K562 (cell line): ENCODE data around the gene PARD3. TPM values are rescaled to one million over a fixed set of nuclear protein-coding genes. Genes with fewer than 3 reads are reported as not detected.

Experiments
- EP400 ChIP-seq: fragments of 450-650 bp; IDR thresholded peaks from 2 replicates; pipeline ENCODE4 v1.6.1; 2017; ENCODE audit warnings: antibody characterized with exemption, mild to moderate bottlenecking, moderate library complexity
- polyA plus RNA-seq, 8 experiments: library from polyadenylated mRNA; depleted of rRNA in 4 of 8; stranded (reverse) in 5 of 8; unstranded in 3 of 8; fragments of >200 nt; fragmentation: Nextera tagmentation in 2 of 8; fragmentation: Illumina TruSeq in 1 of 8; extraction: Ambion mirVana in 2 of 8; extraction: Trizol in 1 of 8; gene quantifications; 2 replicates each; pipeline versions ENCODE4 v1.2.1 to v1.2.3, GENCODE V29; 2011 to 2014; ENCODE audit warnings: inconsistent platforms in 1 of 8, missing spikeins in 1 of 8
- total RNA-seq, 7 experiments: library from RNA; depleted of rRNA in 6 of 7; stranded (reverse); fragments of >200 nt in 6 of 7; fragmentation: Illumina TruSeq in 2 of 7; extraction: Trizol in 2 of 7; gene quantifications; 2 replicates each; pipeline versions ENCODE4 v1.2.1 to v1.2.3, GENCODE V29; 2011 to 2021; ENCODE audit warnings: low replicate concordance in 1 of 7
- TF ChIP-seq, protein P1 (sequence below), 2 experiments: fragments of 450-650 bp in 1 of 2; sonication (generic) in 1 of 2; formaldehyde crosslinking in 1 of 2; IDR thresholded peaks; 2 replicates each; pipeline versions ENCODE4 v1.7.1 to v1.9.0; 2016 to 2022; ENCODE audit warnings: inconsistent platforms in 1 of 2, mild to moderate bottlenecking in 1 of 2, missing genetic modification reagents in 1 of 2

Gene PARD3
- total and polyA plus RNA-seq, 9 of the 15 experiments (the other 6 are each of a cell fraction or from before 2014, with no cell fraction given) = 2.7 to 11.7 (median 7.7) TPM

DNA sequence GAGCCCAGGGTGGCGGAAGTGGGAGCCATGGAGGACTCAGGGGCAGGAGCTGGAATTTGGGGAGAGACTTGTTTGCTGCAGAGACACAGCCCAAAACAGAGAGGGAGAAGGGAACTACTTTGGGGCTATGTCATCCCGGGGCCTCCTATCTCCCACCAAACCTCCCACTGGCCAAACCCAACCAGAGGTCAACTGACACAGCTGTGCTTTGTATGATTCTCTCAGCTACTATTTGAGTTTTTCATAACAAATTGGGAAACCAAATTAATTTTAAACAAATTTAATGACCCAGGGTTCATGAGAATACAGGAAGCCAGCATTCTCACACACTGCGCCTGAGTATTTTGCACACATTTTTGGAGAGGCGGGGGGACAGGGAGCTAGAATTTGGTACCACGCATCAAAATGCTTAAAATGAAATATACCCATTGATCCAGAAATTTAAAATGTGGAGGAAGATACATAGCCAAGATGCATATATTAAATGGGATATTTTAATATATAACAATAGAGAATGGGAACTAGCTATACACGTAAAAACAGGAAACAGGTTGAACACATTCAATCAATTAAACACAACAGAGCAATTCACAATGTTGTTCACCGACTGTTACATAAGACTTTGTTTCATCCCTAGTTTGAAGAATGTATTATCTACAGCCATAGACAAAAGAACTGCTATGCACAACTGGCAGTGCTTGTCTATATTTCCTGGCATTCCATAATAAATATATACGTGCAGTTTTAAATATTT is 105.3 kb downstream of the PARD3 start (continued):
- no peak for TF ChIP-seq EP400
- TF ChIP-seq, protein P1, sequence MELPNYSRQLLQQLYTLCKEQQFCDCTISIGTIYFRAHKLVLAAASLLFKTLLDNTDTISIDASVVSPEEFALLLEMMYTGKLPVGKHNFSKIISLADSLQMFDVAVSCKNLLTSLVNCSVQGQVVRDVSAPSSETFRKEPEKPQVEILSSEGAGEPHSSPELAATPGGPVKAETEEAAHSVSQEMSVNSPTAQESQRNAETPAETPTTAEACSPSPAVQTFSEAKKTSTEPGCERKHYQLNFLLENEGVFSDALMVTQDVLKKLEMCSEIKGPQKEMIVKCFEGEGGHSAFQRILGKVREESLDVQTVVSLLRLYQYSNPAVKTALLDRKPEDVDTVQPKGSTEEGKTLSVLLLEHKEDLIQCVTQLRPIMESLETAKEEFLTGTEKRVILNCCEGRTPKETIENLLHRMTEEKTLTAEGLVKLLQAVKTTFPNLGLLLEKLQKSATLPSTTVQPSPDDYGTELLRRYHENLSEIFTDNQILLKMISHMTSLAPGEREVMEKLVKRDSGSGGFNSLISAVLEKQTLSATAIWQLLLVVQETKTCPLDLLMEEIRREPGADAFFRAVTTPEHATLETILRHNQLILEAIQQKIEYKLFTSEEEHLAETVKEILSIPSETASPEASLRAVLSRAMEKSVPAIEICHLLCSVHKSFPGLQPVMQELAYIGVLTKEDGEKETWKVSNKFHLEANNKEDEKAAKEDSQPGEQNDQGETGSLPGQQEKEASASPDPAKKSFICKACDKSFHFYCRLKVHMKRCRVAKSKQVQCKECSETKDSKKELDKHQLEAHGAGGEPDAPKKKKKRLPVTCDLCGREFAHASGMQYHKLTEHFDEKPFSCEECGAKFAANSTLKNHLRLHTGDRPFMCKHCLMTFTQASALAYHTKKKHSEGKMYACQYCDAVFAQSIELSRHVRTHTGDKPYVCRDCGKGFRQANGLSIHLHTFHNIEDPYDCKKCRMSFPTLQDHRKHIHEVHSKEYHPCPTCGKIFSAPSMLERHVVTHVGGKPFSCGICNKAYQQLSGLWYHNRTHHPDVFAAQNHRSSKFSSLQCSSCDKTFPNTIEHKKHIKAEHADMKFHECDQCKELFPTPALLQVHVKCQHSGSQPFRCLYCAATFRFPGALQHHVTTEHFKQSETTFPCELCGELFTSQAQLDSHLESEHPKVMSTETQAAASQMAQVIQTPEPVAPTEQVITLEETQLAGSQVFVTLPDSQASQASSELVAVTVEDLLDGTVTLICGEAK (IDR thresholded peaks at IDR 0.05) = no peak
- TF ChIP-seq, protein P1 (CRISPR knock-in tag; IDR thresholded peaks at IDR 0.05) = no peak
